Mucosa of descending colon (tissue), 3 donors: ENCODE results near the gene STPG4. TPM values are rescaled to one million over a fixed set of nuclear protein-coding genes. Genes with fewer than 3 reads are reported as not detected.

Experiments used
- ATAC-seq: fragments of 200-7000 bp; cut with Tn5 transposase; one replicate; pipeline ENCODE4 v1.9.1; 2020; ENCODE audit warnings: mild to moderate bottlenecking, moderate library complexity
- DNase-seq, 3 donors: peaks; one replicate each; pipeline ENCODE4 v3.0.0-alpha.2; 2020
- H3K36me3 ChIP-seq: fragments of 200-600 bp; one replicate; pipeline ENCODE4 v1.8.0; 2021; ENCODE audit warnings: low read depth, mild to moderate bottlenecking
- H3K4me1 ChIP-seq: fragments of 200-600 bp; one replicate; pipeline ENCODE4 v1.8.0; 2021; ENCODE audit warnings: low read depth, mild to moderate bottlenecking
- H3K4me3 ChIP-seq: fragments of 200-600 bp; one replicate; pipeline ENCODE4 v1.8.0; 2021; ENCODE audit warnings: mild to moderate bottlenecking
- H3K9me3 ChIP-seq: fragments of 200-600 bp; one replicate; pipeline ENCODE4 v1.8.0; 2021; ENCODE audit warnings: mild to moderate bottlenecking
- intact Hi-C, 2 donors: fragments of 100-400 bp; cut with DNase I in 1 of 2; cut with micrococcal nuclease in 1 of 2; formaldehyde crosslinking; loops; one replicate each; pipeline versions ENCODE4 v1.11.0 to v1.11.1; 2022; cut with DNase I, micrococcal nuclease
- total RNA-seq, 3 donors: library from RNA; stranded (reverse); fragmentation: NEBNext Ultra II Directional in 2 of 3; extraction: Animal tissue kit (Norgen Biotek cat#: 25700) in 2 of 3; gene quantifications; one replicate each; pipeline versions ENCODE4 v1.2.1 to v1.2.4, GENCODE V29; 2021 to 2023
- TF ChIP-seq, protein P1 (sequence below): fragments of 200-600 bp; IDR thresholded peaks from one replicate; pipeline ENCODE4 v1.8.0; 2022; ENCODE audit warnings: antibody characterized with exemption, mild to moderate bottlenecking
- donor health status: DM: no; HTN: no; CAD: no; lungs with moderate emphysema.
- donor health status: DM: no; HTN: no; CAD: no.
- donor health status: DM: no; HTN: yes; CAD: no.

STPG4 gene
- total RNA-seq, 3 donors from 2014 or later: 0.46 to 0.63 TPM; not detected in 1

DNA sequence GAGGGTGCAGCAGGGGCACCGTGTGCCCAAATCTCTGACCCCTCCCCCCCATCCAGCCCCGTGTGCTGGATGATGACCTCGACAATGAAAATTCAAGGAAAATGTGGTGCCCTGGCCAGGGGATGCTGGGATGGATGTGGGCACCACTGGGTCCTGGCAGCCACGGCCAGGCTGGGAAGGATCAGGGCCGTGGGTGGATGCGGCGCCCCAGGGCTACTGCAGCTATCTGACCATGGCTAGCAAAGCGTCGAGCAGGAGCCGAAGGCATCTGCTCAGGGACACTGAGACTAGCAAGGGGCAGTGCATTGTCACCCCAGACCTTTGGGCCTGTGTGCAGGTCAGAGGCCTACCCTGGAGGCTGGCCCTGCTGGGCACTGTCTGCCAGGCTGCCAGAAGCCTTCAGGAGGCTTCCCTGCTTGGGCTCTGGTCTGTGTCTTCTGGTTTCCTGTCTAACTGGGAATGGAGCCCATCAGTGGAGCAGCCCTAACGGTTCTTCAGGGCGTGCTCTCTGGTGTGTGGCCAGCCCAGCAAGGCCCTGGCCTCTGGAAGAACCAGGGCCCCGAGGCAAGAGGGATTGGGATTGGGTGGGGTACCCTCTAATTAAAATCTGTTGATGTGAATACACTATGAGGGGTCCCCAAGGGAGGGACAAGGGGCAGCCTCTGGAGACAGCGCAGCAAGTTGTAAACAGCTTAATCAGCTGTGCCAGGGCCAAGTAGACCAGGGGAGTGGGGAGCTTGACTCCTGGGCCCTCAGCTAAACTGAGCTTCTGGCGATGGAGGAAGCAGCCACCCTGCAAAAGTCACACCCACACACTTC, 98.0 kb downstream of the STPG4 start:
- peak; percentile 71 for ATAC-seq
- TF ChIP-seq, protein P1, sequence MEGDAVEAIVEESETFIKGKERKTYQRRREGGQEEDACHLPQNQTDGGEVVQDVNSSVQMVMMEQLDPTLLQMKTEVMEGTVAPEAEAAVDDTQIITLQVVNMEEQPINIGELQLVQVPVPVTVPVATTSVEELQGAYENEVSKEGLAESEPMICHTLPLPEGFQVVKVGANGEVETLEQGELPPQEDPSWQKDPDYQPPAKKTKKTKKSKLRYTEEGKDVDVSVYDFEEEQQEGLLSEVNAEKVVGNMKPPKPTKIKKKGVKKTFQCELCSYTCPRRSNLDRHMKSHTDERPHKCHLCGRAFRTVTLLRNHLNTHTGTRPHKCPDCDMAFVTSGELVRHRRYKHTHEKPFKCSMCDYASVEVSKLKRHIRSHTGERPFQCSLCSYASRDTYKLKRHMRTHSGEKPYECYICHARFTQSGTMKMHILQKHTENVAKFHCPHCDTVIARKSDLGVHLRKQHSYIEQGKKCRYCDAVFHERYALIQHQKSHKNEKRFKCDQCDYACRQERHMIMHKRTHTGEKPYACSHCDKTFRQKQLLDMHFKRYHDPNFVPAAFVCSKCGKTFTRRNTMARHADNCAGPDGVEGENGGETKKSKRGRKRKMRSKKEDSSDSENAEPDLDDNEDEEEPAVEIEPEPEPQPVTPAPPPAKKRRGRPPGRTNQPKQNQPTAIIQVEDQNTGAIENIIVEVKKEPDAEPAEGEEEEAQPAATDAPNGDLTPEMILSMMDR: no peak
- Histone ChIP-seq H3K4me1 (peaks cover 15% of the 10 kb centered on the region), H3K9me3 (no peaks in the 10 kb centered on the region), H3K4me3 (no peak overlapping the region), H3K36me3 (no peaks in the 10 kb centered on the region)
- peak in 2 of 3 donors; percentile 40 to 46 for DNase-seq
- intact Hi-C loops: no loop called here

DNA sequence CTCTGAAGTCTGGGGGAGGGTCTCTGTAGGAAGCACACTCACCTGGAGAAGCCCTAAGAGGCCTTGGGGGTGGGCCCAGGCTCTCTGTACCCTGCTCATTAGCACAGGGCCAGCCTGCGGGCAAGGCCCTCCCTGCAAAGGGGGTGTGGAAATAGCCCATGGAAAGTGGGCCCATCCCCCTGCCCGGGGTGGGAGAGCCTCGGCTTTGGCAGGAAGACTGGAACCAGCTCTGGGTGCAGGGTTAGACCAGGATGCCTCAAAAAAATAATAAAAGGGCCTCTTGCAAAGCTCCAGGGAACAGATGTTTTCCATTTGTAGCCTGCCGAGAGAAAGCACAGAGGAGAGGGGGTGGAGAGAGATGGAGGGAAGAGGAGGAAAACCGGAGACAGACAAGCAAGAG, 98.7 kb downstream of the STPG4 start:
- no peak overlapping the region for H3K4me3 ChIP-seq
- H3K9me3 ChIP-seq: no peaks in the 10 kb centered on the region
- H3K4me1 ChIP-seq: peaks cover 14% of the 10 kb centered on the region
- DNase-seq: no peak
- intact Hi-C loops: no loop called here
- no peak for ATAC-seq
- H3K36me3 ChIP-seq: no peaks in the 10 kb centered on the region
- TF ChIP-seq, protein P1: no peak

DNA sequence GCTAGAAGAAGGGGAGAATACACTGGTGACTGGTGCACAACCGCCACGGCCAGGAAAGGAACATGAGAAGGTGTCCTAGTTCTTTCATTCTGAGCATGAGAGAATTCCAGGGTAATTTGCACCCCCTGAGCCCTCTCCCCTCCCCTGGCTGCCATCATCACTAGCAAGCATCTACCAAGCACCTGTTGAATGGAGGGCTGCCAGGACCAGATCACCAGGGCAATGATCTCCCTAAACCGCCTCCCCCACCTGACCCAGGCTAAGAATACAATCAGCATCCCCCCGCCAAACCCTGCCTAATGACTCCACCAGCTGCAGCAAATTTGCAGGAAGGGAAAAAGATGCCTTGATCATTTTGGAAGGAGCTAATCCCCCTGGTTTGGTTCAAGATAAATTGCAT, 100.2 kb downstream of the STPG4 start:
- Histone ChIP-seq H3K4me3 (no peak overlapping the region), H3K36me3 (no peaks in the 10 kb centered on the region)
- intact Hi-C loops: no loop called here

DNA sequence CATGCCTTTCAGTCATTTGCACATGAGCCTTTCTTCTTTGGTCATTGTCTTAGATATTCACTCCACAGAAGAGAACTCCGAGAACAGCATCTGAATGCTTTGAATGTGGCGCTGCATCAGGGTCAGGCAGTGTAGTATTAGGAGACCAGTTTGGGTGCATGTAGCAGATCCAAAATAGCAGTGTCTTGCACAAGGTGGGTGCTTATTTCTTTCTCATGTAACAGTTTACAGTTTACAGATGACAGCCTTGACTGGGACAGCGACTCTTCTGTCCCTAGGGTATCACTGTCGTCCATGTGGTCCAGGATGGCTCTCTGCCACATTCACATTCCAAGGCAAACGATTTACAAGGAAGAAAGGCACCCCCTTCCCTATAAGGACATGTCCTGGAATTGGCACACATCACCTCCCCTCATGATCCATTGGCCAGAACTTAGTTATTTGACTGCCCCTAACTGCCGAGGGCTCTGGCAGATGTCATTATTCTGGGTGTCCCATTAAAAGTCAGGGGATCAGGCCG, 101.0 kb downstream of the STPG4 start:
- intact Hi-C loops: no loop called here
- Histone ChIP-seq H3K4me3 (no peak overlapping the region), H3K36me3 (no peaks in the 10 kb centered on the region), H3K4me1 (peaks cover 30% of the 10 kb centered on the region), H3K9me3 (no peaks in the 10 kb centered on the region)
- no peak for DNase-seq
- TF ChIP-seq, protein P1: no peak
- no peak for ATAC-seq

More for the DNA sequence above, 100.2 kb downstream of the STPG4 start:
- DNase-seq: no peak
- ATAC-seq: no peak
- TF ChIP-seq, protein P1: no peak
- peaks cover 26% of the 10 kb centered on the region for H3K4me1 ChIP-seq
- no peaks in the 10 kb centered on the region for H3K9me3 ChIP-seq

DNA sequence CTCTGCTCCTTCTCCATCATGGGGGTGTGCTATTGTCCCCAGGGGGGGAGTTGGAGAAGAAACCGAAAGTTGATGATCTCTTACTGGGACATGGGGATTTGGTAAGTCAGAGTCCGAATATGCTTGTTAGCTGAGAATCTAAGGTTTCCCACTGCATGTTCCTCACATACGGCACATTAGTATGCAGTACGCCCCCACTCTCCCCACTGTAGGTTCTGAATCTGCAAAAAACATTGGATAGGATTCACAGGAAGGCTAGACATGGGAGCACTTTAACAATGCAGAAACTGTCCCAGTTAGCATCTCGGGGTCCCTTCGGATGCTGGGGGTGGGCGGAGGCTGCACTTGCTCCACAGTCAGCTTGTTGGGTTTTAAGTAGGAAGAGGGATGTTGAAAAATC, 102.3 kb downstream of the STPG4 start:
- Histone ChIP-seq H3K4me1 (peaks cover 28% of the 10 kb centered on the region), H3K4me3 (no peak overlapping the region), H3K9me3 (no peaks in the 10 kb centered on the region), H3K36me3 (no peaks in the 10 kb centered on the region)
- no peak for ATAC-seq
- TF ChIP-seq, protein P1: no peak
- DNase-seq: no peak
- intact Hi-C loops: no loop called here
